GM19351 (cell line): ENCODE results near the gene CHAD.
A peak's percentile ranks its signal among the peaks of the same experiment; 100 is the strongest.

ENCODE experiments used
- ATAC-seq: cut with Tn5 transposase; IDR thresholded peaks from one replicate; pipeline ENCODE4 v1.9.1; 2021; ENCODE audit warnings: mild to moderate bottlenecking, moderate library complexity; ENCODE audit not compliant: unreplicated experiment

The CHAD gene

DNA sequence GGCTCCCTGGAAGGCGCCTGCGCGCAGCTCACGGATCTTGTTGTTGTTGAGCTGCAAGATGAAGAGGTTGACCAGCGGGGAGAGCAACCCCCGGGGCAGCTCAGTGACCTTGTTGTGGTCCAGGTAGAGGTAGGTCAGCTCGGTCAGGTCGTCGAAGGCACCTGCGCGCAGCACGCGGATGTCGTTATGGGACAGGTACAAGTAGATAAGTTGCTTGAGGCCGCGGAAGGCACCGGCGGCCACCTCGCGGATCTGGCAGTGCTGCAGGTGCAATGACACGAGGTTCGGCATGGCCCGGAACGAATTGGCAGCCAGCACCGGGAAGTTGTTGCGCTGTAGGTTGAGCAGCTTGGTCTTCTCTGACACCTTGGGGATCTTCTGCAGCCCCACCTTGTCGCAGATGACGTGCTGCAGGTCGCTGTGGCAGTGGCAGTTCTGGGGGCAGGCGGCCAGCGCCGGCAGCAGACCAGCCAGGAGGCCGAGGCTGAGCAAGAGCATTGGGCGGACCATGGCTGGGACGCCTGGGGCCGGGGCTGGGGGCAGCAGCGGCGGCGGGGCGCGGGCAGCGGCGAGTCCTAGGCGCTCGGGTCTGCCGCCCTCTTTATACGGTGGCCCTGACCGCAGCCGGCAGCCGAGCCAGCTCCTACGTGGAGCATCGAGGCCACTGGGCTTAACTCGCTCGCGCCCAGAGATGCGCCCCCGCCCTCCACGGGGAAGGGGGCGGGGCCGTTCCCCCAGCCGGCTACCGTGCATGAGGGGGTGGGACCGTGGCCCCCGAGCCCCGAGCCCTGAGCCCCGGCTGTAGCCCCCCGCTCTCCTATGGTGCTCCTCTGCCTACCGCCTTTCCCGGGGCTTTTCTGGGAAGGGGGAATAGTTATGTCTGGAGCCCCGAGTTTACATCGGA is at the start of gene CHAD:
Gene CHAD, minus strand, starts transcription at position 577 of the 904 bp plus-strand sequence. Its CDS starts 67 bp downstream, at position 510.
- ATAC-seq = no peak

DNA sequence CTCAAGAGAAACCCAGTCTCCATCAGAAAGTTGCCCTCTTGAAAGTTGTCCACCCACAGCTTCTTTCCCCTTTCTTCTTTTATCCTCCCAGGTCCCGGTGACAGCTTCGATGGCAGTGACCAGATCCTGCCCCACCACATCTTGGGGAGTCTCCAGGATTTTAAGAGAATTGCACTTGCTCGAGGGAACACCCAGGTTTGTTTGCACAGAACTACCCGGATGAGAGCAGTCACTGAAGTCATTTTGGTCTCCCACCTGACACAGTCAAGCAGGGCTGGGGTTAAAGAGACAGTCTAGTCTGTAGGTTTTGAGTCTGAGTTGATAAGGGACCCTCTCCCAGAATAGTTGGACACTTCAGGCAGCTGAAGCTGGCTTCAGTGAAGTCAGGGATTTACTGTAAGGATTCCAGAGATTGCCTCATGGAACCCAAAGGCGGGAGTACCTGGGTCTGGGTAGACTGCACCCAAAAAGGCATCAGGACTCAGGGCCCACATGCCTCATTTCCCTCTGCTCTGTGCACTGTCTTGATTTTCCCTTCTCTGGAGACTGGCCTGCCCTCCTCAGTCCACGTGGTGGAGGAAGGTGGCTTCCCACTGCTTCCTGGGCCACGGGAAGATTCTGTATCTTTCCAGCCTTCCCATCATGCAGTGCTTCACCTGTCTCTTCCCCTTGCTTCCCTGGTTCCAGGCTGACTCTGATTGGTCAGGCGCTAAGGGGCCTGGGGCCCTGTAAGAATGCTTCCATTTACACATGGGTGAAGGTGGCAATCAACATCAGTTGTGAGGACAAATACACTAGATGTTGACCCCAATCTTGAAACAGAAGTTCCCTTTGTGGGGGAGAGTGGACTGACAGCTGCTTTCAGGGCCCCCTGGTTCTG is 49.1 kb upstream of the CHAD start:
- ATAC-seq = no peak

- no peak for ATAC-seq
Measured at GRCh38 chr17:50517011-50517410, 48.3 kb upstream of the CHAD start.

- ATAC-seq = no peak
Measured at GRCh38 chr17:50514936-50515702, 46.4 kb upstream of the CHAD start.

- ATAC-seq = no peak
Measured at GRCh38 chr17:50514388-50514787, 45.7 kb upstream of the CHAD start.

DNA sequence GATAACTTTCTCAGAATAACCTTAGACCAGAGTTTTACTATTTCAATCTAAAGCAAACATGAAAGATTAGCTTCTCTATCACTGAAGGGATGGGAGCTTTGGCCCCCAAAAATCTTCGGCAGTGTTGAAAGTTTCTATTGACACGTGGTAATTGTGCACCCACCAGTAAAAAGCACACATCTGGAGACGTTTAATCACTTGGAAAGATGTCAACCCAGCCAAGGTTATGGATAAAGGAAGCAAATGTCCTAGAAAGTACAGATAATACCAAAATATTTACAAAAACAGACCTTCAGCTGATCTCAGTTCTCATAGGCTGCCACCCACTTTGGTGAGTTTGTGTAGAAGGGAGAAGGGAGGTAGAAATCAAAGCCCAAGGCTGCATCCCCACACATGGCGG is 44.8 kb upstream of the CHAD start:
- ATAC-seq = no peak

DNA sequence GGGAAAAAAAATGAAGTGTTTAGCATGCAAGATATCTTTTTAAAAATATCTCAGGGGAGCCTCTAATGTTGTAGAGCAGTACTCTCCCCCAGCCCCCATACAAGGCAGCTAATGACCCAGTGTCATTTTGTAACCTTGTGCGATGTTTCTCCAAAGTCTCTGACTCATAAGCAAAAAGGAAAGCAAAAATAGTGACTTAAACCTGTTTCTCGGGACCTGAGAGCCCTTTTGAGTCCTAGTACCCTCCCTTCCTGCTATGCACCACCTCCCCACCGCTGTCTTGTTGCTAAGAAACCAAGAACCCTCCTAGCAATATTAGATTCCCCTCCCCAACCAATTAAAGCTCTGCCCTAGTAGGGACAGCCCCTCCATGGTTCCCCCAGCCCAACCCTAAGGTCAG is 42.4 kb upstream of the CHAD start:
- ATAC-seq = peak; percentile 80

GRCh38 chr17:50508573-50509460 is 40.1 kb upstream of the CHAD start:
- ATAC-seq = no peak

GRCh38 chr17:50507871-50508572 is 39.3 kb upstream of the CHAD start, which contains the start of gene MYCBPAP:
TSS of gene MYCBPAP (plus strand) at chr17:50508439. CDS start at chr17:50508675, 236 bp downstream.
- ATAC-seq = peak; percentile 41

DNA sequence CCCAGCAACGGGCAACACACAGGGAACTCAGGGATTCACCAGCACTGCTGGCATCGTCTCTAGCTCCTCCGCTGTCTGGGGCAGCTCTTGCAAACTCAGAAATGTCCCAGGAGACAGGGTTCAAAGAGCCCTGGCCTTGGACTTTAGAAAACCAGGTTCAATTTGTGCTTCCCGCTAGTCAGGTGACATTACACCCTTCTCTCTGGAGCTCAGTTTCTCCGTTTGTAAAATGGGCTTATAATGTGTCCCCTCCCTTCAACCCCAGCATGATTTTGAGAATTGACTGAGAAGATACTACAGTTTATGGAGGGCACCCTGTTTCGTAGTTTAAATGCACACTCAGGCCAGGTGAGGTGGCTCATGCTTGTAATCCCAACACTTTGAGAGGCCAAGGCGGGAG is 37.6 kb upstream of the CHAD start:
- ATAC-seq = no peak

GRCh38 chr17:50505591-50506130 is 37.0 kb upstream of the CHAD start:
- no peak for ATAC-seq

DNA sequence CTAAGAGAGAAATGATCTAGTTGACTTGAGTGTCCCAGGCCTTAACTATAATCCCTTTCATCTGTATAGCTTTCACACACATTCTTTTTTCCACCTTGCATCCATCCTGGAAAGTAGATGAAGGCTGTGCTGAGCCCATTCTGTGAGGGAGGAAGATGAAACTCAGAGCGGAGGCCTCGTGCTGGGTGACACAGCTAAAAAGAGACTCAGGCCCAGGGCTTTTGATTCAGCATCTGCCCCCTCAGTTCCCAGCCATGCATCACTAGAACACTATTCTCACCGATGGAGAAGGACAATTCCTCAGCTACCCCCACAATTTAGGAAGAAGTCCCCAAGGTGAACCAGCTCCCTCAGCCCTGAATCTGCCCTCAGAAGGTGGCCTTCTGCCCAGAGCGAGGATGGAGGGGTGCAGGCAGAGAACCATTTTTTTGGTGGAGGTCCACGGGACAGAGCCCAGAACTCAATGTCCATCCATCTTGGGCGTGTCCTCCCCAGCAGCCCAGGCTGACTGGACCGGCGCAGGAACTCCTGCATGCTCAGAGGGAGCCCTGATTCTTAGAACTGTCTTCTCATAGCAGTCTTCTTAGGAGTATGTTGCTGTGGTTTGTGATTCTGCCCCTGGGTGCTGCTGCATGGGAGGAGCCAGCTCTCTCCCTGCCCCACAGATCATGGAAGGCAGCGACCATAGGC is 33.8 kb upstream of the CHAD start:
- ATAC-seq = no peak

- no peak for ATAC-seq
Measured at GRCh38 chr17:50501054-50501453, 32.4 kb upstream of the CHAD start.

DNA sequence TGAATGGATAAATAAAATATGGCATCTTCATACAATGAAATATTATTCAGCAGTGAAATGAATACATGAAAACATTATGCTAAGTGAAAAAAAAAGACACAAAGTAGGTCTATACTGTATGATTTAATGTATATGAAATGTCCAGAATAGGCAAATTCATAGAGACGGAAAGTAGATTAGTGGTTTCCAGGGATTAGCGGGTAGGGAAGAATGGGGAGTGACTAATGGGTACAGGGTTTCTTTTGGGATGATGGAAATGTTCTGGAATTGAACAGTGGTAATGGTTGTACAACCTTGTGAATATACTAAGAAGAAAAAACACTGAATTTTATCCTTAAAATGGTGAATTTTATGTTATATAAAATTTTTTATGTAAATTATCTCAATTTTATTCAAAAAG is 31.0 kb upstream of the CHAD start:
- no peak for ATAC-seq

- no peak for ATAC-seq
Measured at GRCh38 chr17:50499270-50499669, 30.6 kb upstream of the CHAD start.

DNA sequence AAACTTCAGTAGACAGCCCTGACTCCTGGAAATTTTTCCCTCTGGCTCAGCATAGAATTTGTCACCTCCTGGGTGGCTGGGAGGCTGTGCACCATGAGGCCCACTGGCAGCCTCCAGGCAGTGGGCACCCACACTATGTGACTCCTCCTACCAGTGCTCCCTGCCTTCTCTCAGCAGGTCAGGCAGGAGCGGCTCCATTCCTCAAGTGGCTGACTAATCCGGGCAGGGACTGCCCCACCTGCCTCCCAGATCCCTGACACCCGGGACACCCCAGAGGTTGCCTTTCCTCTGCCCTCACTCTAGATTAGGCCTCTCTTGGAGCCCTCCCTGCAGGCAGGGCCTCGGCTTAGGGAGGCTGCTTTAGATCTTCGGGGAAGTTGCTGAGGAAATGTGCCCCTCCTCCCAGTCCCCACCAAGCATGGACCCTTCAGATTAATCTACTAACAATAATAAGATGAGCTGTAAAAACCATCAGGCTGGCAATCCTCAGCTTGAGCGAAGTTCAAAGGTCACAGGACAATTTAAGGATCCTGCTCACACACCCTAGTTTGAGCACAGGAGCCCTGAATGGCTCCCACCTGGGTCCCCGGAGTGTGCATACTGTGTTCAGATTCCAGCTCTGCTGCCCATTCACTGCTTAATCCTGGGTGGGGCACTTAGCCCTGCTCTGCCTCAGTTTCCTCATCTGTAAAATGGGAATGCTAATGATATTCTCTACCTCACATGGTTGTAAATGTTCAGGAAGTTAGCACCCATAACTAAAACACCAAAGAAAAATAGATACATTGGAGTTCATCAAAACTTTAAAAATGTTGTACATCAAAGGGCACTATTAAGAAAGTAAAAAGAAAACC is 29.6 kb upstream of the CHAD start:
- no peak for ATAC-seq

- ATAC-seq = no peak
Measured at GRCh38 chr17:50495918-50496317, 27.2 kb upstream of the CHAD start.
